Stimulated activated CD4-positive, alpha-beta T cell treated with anti-CD3 and anti-CD28 coated beads, Interleukin-4, amount 100 ng/mL, for 24 hours (primary cell): Measurements from ENCODE around the gene TEDC2.

Experiments used
- DNase-seq: peaks from one replicate; pipeline ENCODE4 v3.0.0-alpha.2; 2020

The TEDC2 gene

GRCh38 chr16:2466667-2467527, 7.0 kb downstream of the TEDC2 start:
- no peak for DNase-seq

DNA sequence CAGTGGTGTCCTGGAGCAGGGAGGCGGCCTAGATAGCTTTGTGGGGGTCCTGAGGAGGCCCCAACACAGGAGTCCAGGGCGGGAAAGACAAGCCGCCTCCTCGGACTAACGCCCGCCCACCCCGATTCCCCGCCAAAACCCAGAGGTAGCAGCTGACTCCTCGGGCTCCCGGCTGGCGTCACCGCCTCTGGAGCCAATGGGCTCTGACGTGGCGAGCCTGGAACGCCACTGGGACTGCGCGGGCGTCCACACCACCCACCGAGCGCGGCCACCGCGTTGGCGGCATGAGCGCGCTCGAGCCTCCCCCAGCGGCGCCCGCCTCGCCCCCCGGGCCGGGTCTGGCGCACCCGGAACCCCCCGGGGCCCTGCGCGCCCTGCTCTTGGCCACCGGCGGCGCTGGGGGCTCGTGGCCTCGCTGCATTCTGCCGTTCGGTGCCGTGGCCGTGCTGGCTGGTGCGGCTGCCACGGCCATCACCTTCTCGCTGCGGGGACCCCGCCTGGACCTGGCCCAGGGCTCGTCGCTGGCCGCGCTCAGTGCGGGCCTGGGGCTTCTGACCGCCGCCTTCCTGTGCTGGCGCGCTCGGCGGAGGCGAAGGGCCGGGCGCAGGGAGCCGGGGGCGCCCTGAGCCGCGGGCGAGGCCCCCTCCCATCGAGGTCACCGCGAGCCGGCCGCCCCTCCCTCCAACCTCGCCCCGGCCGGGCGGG, 7.8 kb downstream of the TEDC2 start:
- no peak for DNase-seq

DNA sequence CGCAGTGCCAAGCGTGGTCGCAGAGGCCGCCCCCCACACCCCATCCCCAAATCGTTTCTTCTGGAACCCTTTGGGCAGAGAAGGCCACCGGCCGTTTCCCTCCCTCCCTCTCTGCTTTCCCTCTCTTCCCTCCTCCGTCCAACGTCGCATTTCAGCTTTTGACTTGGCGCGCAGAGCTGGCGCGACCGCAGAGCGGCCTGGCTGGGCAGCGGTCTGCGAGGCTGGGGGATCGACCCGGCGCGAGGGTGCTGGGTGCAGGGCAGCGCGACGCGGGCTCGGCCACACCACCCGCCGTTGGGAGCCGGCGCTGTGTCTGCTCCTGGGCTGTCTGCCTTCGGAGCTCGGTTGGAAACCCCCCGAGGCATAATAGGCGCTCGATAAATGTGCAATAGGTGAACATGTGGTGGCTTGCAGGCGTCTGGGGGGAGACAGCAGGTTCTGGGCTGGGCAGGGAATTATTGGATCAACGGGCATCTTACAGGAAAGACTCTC, 8.4 kb downstream of the TEDC2 start:
- no peak for DNase-seq

- DNase-seq = no peak
Observed at GRCh38 chr16:2468725-2469398, 9.0 kb downstream of the TEDC2 start.

- DNase-seq = no peak
Observed at GRCh38 chr16:2469399-2470233, 9.7 kb downstream of the TEDC2 start.

DNA sequence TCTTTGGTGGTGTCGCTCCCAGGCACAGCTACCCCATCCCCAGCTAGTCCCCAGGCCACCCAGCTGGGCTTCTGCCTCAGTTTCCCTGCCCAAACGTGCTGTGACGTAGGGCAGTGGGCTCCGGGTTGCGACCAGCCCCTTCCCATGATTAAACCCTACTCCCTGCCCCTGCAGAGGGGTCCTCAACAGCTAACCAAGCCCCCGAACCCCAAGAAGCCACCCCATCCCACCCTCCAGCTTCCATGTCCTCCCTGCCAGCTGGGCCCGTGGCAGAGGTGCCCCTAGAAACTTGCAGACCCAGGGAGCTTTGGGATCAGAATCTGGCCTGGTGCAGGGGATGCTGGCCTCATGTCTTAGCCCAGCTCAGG, 10.3 kb downstream of the TEDC2 start:
- no peak for DNase-seq

DNA sequence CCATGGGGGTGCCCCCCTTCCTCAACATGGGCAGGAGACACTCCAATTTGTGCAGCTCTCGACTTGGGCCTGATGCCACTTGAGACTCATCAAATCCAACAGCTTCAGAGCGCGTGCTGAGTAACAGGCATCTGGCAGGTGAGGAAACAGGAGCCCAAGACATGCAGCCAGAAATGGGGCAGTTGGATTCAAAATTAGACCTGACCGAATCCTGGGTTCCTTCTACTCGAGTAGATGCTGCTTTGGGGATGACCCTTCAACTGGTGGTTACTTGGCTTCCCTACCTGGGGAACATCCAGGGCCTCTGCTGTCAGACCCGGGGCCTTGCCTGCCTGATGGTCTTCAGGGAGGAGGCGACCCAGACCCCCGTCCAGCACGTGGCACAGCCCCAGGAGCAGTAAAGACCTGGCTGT, 10.7 kb downstream of the TEDC2 start:
- no peak for DNase-seq

DNA sequence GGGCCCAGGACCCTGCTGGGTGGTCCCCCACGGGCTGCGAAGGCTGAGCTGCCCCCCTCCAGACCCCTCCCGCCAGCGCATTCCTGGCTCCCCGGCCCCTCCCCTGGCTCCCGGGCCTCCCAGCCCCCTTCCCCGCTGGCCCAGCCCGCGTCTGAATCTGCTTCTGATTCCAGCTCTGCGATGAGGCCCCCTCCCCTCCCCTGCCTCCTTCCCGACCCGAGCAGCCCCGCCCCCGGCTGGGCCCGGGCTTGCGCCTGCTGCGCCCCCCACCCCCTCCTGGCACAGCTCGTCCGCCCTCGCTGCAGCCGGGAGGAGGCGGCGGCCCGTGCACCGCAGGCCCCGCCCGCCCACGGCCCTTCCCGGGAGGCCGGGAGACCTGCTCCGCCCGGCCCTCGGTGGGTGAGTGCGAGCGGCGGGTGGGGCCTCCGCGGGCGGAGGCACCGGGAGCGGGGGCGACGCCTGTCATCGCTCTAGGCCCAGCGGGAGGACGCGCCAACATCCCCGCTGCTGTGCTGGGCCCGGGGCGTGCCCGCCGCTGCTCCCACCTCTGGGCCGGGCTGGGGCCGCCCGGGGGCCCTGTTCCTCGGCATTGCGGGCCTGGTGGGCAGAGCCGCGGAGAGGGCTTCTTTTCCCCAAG, 11.2 kb downstream of the TEDC2 start, which contains the start of gene NTN3:
Gene NTN3, plus strand, starts transcription at position 282 of the 637 bp plus-strand sequence. CDS start 405 bp downstream, outside the sequence.
- no peak for DNase-seq

- DNase-seq = no peak
Observed at GRCh38 chr16:2471653-2472487, 12.0 kb downstream of the TEDC2 start.

DNA sequence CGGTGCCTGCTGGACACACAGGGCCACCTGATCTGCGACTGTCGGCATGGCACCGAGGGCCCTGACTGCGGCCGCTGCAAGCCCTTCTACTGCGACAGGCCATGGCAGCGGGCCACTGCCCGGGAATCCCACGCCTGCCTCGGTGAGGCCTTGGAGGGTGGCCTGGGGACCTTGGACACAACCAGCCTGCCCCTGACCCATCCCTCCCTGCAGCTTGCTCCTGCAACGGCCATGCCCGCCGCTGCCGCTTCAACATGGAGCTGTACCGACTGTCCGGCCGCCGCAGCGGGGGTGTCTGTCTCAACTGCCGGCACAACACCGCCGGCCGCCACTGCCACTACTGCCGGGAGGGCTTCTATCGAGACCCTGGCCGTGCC, 12.6 kb downstream of the TEDC2 start:
- no peak for DNase-seq

- DNase-seq = no peak
Observed at GRCh38 chr16:2472885-2473445, 13.1 kb downstream of the TEDC2 start.

DNA sequence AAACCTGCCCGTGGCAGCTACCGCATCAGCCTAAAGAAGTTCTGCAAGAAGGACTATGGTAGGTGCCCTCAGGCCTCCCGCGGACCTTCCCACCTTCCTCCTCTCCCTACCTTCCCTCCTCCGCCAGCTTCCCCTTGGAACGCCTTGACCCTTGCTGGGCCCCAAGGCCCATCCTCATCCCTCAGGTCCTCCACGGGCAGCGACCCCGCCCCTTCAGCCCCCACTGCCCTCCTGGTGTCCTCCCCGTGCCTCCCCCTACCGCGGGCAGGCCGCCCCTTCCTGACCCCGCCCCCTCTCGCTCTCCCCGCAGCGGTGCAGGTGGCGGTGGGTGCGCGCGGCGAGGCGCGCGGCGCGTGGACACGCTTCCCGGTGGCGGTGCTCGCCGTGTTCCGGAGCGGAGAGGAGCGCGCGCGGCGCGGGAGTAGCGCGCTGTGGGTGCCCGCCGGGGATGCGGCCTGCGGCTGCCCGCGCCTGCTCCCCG, 13.6 kb downstream of the TEDC2 start:
- DNase-seq = no peak

GRCh38 chr16:2473999-2474876, 14.3 kb downstream of the TEDC2 start:
- peak; percentile 47 for DNase-seq

- DNase-seq = peak; percentile 80
Observed at GRCh38 chr16:2474877-2475412, 15.0 kb downstream of the TEDC2 start, which contains the start of gene TBC1D24. Gene TBC1D24 (plus strand): TSS chr16:2475127. CDS start chr16:2496149, 21,022 bp downstream.

DNA sequence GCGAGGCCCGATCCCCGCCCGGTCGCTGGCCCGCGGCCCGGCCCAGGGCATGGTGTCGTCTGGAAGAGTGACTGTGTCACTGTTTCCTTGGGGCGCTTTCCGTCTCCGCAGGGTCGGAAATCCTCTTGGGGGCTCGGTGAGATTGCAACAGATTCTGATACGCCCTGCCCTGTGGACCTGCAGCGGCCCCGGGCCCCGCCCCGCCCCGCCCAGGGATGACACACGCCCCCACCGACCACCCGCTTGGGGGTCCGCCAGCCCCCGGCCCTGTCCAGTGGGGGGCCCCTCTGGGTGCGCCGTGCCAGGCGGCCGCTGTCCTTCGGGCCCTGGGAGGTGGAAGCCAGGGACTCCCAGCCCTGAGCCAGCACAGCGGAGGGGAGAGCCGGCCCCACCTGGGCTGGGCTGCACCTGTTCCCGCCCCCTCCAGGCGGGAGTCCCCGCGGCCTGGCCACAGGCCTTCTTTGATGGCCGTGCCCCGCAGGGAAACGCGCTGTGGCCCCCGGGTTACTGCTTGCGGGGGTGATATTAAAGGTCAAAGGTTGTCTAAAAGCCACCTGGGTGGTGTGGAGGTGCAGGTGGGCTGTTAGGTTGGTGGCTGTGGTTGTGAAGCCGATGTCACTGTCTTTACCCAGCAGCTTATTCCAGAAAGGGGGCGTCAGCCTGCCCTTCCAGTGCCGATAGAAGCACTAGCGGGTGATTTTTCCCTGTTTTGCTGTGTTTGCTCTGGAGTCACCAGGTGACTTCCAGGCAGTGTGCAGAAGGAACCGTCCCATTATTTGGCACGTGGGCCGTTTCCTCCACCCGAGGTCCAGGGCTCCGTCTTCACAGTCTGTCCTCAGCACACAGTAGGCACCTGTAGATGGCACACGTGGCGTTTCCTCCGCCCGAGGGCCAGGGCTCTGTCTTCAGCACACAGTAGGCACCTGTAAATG, 15.8 kb downstream of the TEDC2 start:
- DNase-seq = no peak

DNA sequence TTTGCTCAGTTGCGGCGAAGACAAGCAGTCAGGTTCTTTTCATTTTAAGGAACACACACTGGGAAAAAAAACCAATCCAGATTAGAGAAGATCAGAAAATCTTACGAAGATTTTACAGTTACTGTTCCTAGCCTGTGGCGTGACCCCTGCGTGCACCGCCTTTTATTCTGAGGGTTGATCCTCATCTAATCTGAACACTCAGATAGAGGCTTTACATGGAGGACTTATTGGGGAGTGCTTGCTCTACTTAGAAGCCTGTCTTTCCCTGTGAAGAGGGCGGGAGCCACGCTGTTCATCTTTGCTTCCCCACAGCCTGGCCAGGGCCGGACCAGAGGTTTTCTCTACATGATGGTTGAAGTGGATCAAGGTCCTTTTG, 16.4 kb downstream of the TEDC2 start:
- no peak for DNase-seq

- no peak for DNase-seq
Observed at GRCh38 chr16:2476741-2477140, 16.8 kb downstream of the TEDC2 start.

GRCh38 chr16:2477327-2477726, 17.4 kb downstream of the TEDC2 start:
- no peak for DNase-seq
